B cell (primary cell): Measurements from ENCODE around the gene PIP5K1A. TPM values are rescaled to one million over a fixed set of nuclear protein-coding genes. Genes with fewer than 3 reads are reported as not detected.

Source experiments
- ATAC-seq: fragments of 200-7000 bp; cut with Tn5 transposase; one replicate; pipeline ENCODE4 v1.10.0; 2021; ENCODE audit warnings: low read depth, mild to moderate bottlenecking, moderate number of reproducible peaks, moderate library complexity
- CTCF ChIA-PET: fragments of 350-600 bp; sonication (Branson Sonifier 250); formaldehyde crosslinking; loops from one replicate; lab custom pipeline; 2021; ENCODE audit warnings: antibody characterized with exemption, inconsistent platforms; lab: Charles Lee
- POLR2A ChIA-PET: fragments of 350-600 bp; sonication (Branson Sonifier 250); formaldehyde crosslinking; loops from one replicate; lab custom pipeline; 2021; ENCODE audit warnings: antibody characterized with exemption; lab: Charles Lee
- DNase-seq: peaks from one replicate; pipeline ENCODE4 v3.0.0; 2013
- H2AFZ ChIP-seq: 2 replicates; pipeline ENCODE4 v1.6.1; 2012; ENCODE audit warnings: mild to moderate bottlenecking, low read depth, low read length; ENCODE audit not compliant: insufficient read depth, poor library complexity, severe bottlenecking
- H3K27ac ChIP-seq, 2 donors: 1 replicate in 1 of 2; 2 replicates in 1 of 2; pipeline ENCODE4 v1.5.1; 2012 to 2013; ENCODE audit warnings: low read length in 2 of 2, mild to moderate bottlenecking in 2 of 2, moderate library complexity in 1 of 2
- H3K27me3 ChIP-seq, 4 experiments: fragments of 200-600 bp in 1 of 4; sonication (generic) in 1 of 4; replicated peaks in 1 of 4; 1 replicate in 2 of 4; 2 replicates in 2 of 4; pipeline versions ENCODE4 v1.6.1 to v1.7.0; 2013 to 2016; ENCODE audit warnings: low read length in 3 of 4, mild to moderate bottlenecking in 2 of 4, mixed read lengths in 1 of 4, moderate library complexity in 1 of 4; ENCODE audit not compliant: insufficient read depth in 4 of 4, control insufficient read depth in 3 of 4; ENCODE audit errors: control extremely low read depth in 1 of 4
- H3K36me3 ChIP-seq, 2 experiments: replicated peaks in 1 of 2; 1 replicate in 1 of 2; 2 replicates in 1 of 2; pipeline versions ENCODE4 v1.6.1 to v1.7.1; 2013; ENCODE audit warnings: low read length in 1 of 2; ENCODE audit not compliant: insufficient read depth in 2 of 2, control insufficient read depth in 1 of 2; ENCODE audit errors: control extremely low read depth in 1 of 2, extremely low read depth in 1 of 2
- H3K4me1 ChIP-seq, 2 donors: fragments of 200-600 bp in 1 of 2; sonication (generic) in 1 of 2; 1 replicate in 1 of 2; 2 replicates in 1 of 2; pipeline versions ENCODE4 v1.5.1 to v1.6.1; 2013 to 2017; ENCODE audit warnings: low read length in 2 of 2; ENCODE audit not compliant: control insufficient read depth in 2 of 2, insufficient read depth in 2 of 2
- H3K4me2 ChIP-seq: replicated peaks from 2 replicates; pipeline ENCODE3; 2012; ENCODE audit warnings: mild to moderate bottlenecking, low read depth, low read length; ENCODE audit not compliant: poor library complexity, severe bottlenecking
- H3K4me3 ChIP-seq, 5 experiments: fragments of 200-600 bp in 1 of 5; sonication (generic) in 1 of 5; 1 replicate in 3 of 5; 2 replicates in 2 of 5; pipeline versions ENCODE4 v1.5.1 to v1.7.0; 2011 to 2016; ENCODE audit warnings: low read length in 4 of 5, mild to moderate bottlenecking in 4 of 5, low read depth in 2 of 5, control low read depth in 1 of 5, moderate library complexity in 1 of 5; ENCODE audit not compliant: insufficient read depth in 1 of 5; ENCODE audit errors: control extremely low read depth in 1 of 5, extremely low read depth in 1 of 5
- H3K79me2 ChIP-seq: fragments of 200-600 bp; sonication (generic); one replicate; pipeline ENCODE4 v1.6.0; 2016; ENCODE audit warnings: low read length; ENCODE audit not compliant: control insufficient read depth, insufficient read depth
- H3K9ac ChIP-seq: fragments of 200-600 bp; sonication (generic); 2 replicates; pipeline ENCODE4 v1.6.1; 2017; ENCODE audit warnings: mild to moderate bottlenecking, low read length, moderate library complexity
- H3K9me3 ChIP-seq, 3 donors: one replicate each; pipeline versions ENCODE4 v1.6.1 to v1.7.1; 2013; ENCODE audit warnings: low read length in 2 of 3; ENCODE audit not compliant: control insufficient read depth in 2 of 3, insufficient read depth in 1 of 3; ENCODE audit errors: control extremely low read depth in 1 of 3
- H4K20me1 ChIP-seq: 2 replicates; pipeline ENCODE4 v1.6.0; 2012; ENCODE audit warnings: mild to moderate bottlenecking, low read length; ENCODE audit not compliant: insufficient read depth, control insufficient read depth, poor library complexity, severe bottlenecking
- H3K27ac Mint-ChIP-seq: one replicate; pipeline ENCODE4 v1.8.0; 2021; ENCODE audit warnings: mixed read lengths
- H3K27me3 Mint-ChIP-seq: one replicate; pipeline ENCODE4 v1.8.0; 2021; ENCODE audit warnings: mixed read lengths
- H3K4me1 Mint-ChIP-seq: one replicate; pipeline ENCODE4 v1.8.0; 2021; ENCODE audit warnings: mixed read lengths
- H3K4me3 Mint-ChIP-seq: one replicate; pipeline ENCODE4 v1.8.0; 2021; ENCODE audit warnings: mixed read lengths
- H3K9me3 Mint-ChIP-seq: one replicate; pipeline ENCODE4 v1.8.0; 2022; ENCODE audit warnings: mixed read lengths; ENCODE audit not compliant: insufficient read depth
- CTCF ChIP-seq: fragments of 200-600 bp; IDR thresholded peaks from one replicate; pipeline ENCODE4 v1.8.0; 2022; ENCODE audit warnings: antibody characterized with exemption, mild to moderate bottlenecking
- EZH2 ChIP-seq: IDR thresholded peaks from 2 replicates; pipeline ENCODE4 v1.6.1; 2012; ENCODE audit warnings: borderline replicate concordance, low read depth, mild to moderate bottlenecking, moderate library complexity, low read length; ENCODE audit not compliant: insufficient read depth, poor library complexity, severe bottlenecking
- WGBS: methylation state at CpG from one replicate; pipeline ENCODE4 v1.1.5; 2013; ENCODE audit warnings: missing lambda C conversion rate; ENCODE audit not compliant: insufficient coverage; 5-methylcytosine and 5-hydroxymethylcytosine counted together
- intact Hi-C: fragments of 100-400 bp; cut with micrococcal nuclease; formaldehyde crosslinking; loops from one replicate; pipeline ENCODE4 v1.10.0; 2022
- polyA plus RNA-seq: library from polyadenylated mRNA; depleted of rRNA; stranded (reverse); fragments of >200 nt; gene quantifications from 2 replicates; pipeline ENCODE4 v1.2.3, GENCODE V29; 2012
- total RNA-seq, 2 donors: library from RNA; stranded (reverse); fragments of 120-200 nt in 1 of 2; gene quantifications; 1 replicate in 1 of 2; 2 replicates in 1 of 2; pipeline versions ENCODE4 v1.2.3 to v1.2.4, GENCODE V29; 2013 to 2022

The PIP5K1A gene
- total and polyA plus RNA-seq, 2 donors (not counting 1 experiment from before 2014, with no cell fraction given) = 59.4 to 78.4 TPM

GRCh38 chr1:151243683-151244216 lies 45.4 kb downstream of the PIP5K1A start:
- ChIA-PET POLR2A (no interaction called here), CTCF (interaction anchor here (2.5 kb wide), 1 partner anchor 144 kb away, joined by 9 read pairs; no protein-coding TSS in a partner anchor)
- Histone ChIP-seq H3K4me3 (no peak overlapping the region), H3K27ac (no peak overlapping the region), H2AFZ (no peak overlapping the region), H4K20me1 (no peaks in the 10 kb centered on the region), H3K4me1 (no peaks in the 10 kb centered on the region), H3K27me3 (no peaks in the 10 kb centered on the region), H3K4me2 (no peak overlapping the region), H3K9ac (no peak overlapping the region), H3K9me3 (no peaks in the 10 kb centered on the region), H3K79me2 (no peaks in the 10 kb centered on the region), H3K36me3 (peaks cover 15 to 82% of the 10 kb centered on the region in 2 experiments)
- ATAC-seq (no peak), DNase-seq (no peak)
- intact Hi-C loops = no loop called here
- no peak for TF ChIP-seq EZH2
- TF ChIP-seq CTCF = no peak
- Mint-ChIP-seq H3K27ac (no peak overlapping the region), H3K27me3 (no peaks in the 10 kb centered on the region), H3K4me1 (no peaks in the 10 kb centered on the region), H3K9me3 (no peaks in the 10 kb centered on the region), H3K4me3 (no peak overlapping the region)
- WGBS = no CpG with 5 or more reads among the region's 5 CpGs

GRCh38 chr1:151246786-151247185 lies 48.4 kb downstream of the PIP5K1A start:
- Mint-ChIP-seq H3K9me3 (no peaks in the 10 kb centered on the region), H3K27ac (no peak overlapping the region), H3K27me3 (no peaks in the 10 kb centered on the region), H3K4me1 (peaks cover 2% of the 10 kb centered on the region), H3K4me3 (no peak overlapping the region)
- Histone ChIP-seq H3K27ac (no peak overlapping the region), H4K20me1 (no peaks in the 10 kb centered on the region), H3K27me3 (no peaks in the 10 kb centered on the region), H3K4me2 (no peak overlapping the region), H3K4me1 (no peaks in the 10 kb centered on the region), H3K9ac (no peak overlapping the region), H3K4me3 (no peak overlapping the region), H3K36me3 (peaks cover 15 to 65% of the 10 kb centered on the region in 2 experiments), H3K79me2 (no peaks in the 10 kb centered on the region), H3K9me3 (no peaks in the 10 kb centered on the region), H2AFZ (no peak overlapping the region)
- ChIA-PET POLR2A (interaction anchor here (0.6 kb wide), 1 partner anchor 209 kb away, joined by 10 read pairs; no protein-coding TSS in a partner anchor), CTCF (interaction anchor here (1.1 kb wide), 1 partner anchor 266 kb away, joined by 3 read pairs; no protein-coding TSS in a partner anchor)
- WGBS = 100% methylated on average over 1 of the region's 2 CpGs
- TF ChIP-seq EZH2 (no peak), CTCF (no peak)
- intact Hi-C loops = no loop called here
- DNase-seq (no peak), ATAC-seq (no peak)
